ENCODE data around the gene GNAQ.

- no peak for TF ChIP-seq CTCF (conservative IDR thresholded peaks at IDR 0.05)
- TF ChIP-seq ZFX (IDR thresholded peaks at IDR 0.05) = no peak
Observed at GRCh38 chr9:77725820-77726219, 305.8 kb downstream of the GNAQ start.
